Epithelial cell of prostate (primary cell): ENCODE measurements around the gene SCTR.

Experiments used
- DNase-seq: peaks from one replicate; pipeline ENCODE4 v3.0.0-alpha.2; 2011; ENCODE audit warnings: low read depth, low spot score
- H3K27ac ChIP-seq: fragments of 450-650 bp; 2 replicates; pipeline ENCODE4 v1.5.1; 2017; ENCODE audit warnings: mild to moderate bottlenecking

SCTR gene

GRCh38 chr2:119453972-119454593 lies 70.2 kb downstream of the SCTR start:
- no peak for DNase-seq
- H3K27ac ChIP-seq = no peak overlapping the region

GRCh38 chr2:119451336-119452050 lies 72.8 kb downstream of the SCTR start:
- DNase-seq = no peak
- no peak overlapping the region for H3K27ac ChIP-seq

GRCh38 chr2:119449521-119449920 lies 74.8 kb downstream of the SCTR start:
- no peak overlapping the region for H3K27ac ChIP-seq
- DNase-seq = no peak

- DNase-seq = no peak
- H3K27ac ChIP-seq = no peak overlapping the region
Observed at GRCh38 chr2:119448427-119449141, 75.7 kb downstream of the SCTR start.

- H3K27ac ChIP-seq = no peak overlapping the region
- no peak for DNase-seq
Observed at GRCh38 chr2:119446037-119446436, 78.2 kb downstream of the SCTR start.

GRCh38 chr2:119442850-119443249 lies 81.4 kb downstream of the SCTR start:
- H3K27ac ChIP-seq = no peak overlapping the region
- no peak for DNase-seq

GRCh38 chr2:119442226-119442619 lies 82.1 kb downstream of the SCTR start:
- no peak overlapping the region for H3K27ac ChIP-seq
- DNase-seq = no peak

GRCh38 chr2:119441376-119442225 lies 82.7 kb downstream of the SCTR start:
- DNase-seq = no peak
- no peak overlapping the region for H3K27ac ChIP-seq

GRCh38 chr2:119440873-119441272 lies 83.4 kb downstream of the SCTR start:
- H3K27ac ChIP-seq = no peak overlapping the region
- no peak for DNase-seq

GRCh38 chr2:119440501-119440870 lies 83.8 kb downstream of the SCTR start:
- no peak for DNase-seq
- H3K27ac ChIP-seq = no peak overlapping the region

- H3K27ac ChIP-seq = no peak overlapping the region
- no peak for DNase-seq
Observed at GRCh38 chr2:119439574-119440500, 84.4 kb downstream of the SCTR start.

- no peak overlapping the region for H3K27ac ChIP-seq
- no peak for DNase-seq
Observed at GRCh38 chr2:119438726-119439284, 85.5 kb downstream of the SCTR start.

- no peak overlapping the region for H3K27ac ChIP-seq
- DNase-seq = no peak
Observed at GRCh38 chr2:119438128-119438656, 86.1 kb downstream of the SCTR start.

GRCh38 chr2:119436993-119437772 lies 87.1 kb downstream of the SCTR start:
- H3K27ac ChIP-seq = no peak overlapping the region
- DNase-seq = no peak

- H3K27ac ChIP-seq = no peak overlapping the region
- DNase-seq = no peak
Observed at GRCh38 chr2:119435953-119436297, 88.4 kb downstream of the SCTR start.

- no peak for DNase-seq
- H3K27ac ChIP-seq = no peak overlapping the region
Observed at GRCh38 chr2:119435081-119435952, 89.0 kb downstream of the SCTR start.

- H3K27ac ChIP-seq = no peak overlapping the region
- no peak for DNase-seq
Observed at GRCh38 chr2:119434664-119435063, 89.6 kb downstream of the SCTR start.
